AG09319 (cell line): ENCODE measurements around the gene CAB39L.

Source experiments
- DNase-seq: peaks from one replicate; pipeline ENCODE4 v3.0.0-alpha.2; 2010; ENCODE audit warnings: low read depth; ENCODE audit errors: extremely low read depth
- CTCF ChIP-seq: IDR thresholded peaks from 2 replicates; pipeline ENCODE4 v1.5.1; 2011; ENCODE audit warnings: low read depth, mild to moderate bottlenecking, inconsistent platforms, low read length, moderate library complexity

The CAB39L gene

GRCh38 chr13:49314344-49314882 is 129.5 kb downstream of the CAB39L start:
- TF ChIP-seq CTCF = no peak
- no peak for DNase-seq

DNA sequence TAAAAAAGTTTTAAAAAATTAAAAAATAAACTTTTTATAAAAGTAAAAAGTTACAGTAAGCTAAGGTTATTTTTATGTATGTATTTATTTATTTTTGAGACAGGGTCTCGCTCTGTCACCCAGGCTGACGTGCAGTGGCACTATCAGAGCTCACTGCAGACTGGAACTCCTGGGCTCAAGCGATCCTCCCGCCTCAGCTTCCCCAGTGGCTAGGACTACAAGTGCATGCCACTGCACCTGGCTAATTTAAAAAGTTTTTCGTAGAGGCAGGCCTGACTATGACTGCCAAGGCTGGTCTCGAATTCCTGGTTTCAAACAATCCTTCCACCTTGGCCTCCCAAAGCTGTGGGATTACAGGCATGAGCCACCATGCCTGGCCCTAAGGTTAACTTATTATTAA is 132.0 kb downstream of the CAB39L start:
- no peak for TF ChIP-seq CTCF
- DNase-seq = no peak

- no peak for DNase-seq
- TF ChIP-seq CTCF = no peak
Observed at GRCh38 chr13:49310251-49310650, 133.6 kb downstream of the CAB39L start.

- TF ChIP-seq CTCF = no peak
- DNase-seq = no peak
Observed at GRCh38 chr13:49308921-49309408, 134.9 kb downstream of the CAB39L start.

GRCh38 chr13:49308097-49308875 is 135.6 kb downstream of the CAB39L start:
- TF ChIP-seq CTCF = no peak
- DNase-seq = peak; percentile 14

DNA sequence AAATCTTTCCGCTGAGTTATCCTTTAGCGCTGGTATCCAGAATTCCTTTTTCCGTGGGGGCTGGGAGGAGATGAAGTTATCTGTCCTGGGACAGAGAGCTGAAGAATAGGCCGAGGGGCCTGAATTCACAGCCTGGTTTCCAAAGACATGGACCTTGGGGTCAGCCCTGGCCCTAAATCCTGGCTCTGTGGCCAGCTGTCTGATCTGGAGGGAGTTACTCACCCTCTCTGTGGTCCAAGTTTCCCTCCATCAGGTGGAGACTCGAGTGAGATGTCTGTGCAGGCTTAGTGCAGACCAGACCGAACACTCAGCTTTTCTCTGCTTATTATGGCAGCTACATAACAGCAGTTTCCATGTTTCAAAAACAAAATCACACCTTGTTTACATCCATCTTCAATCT is 136.5 kb downstream of the CAB39L start:
- no peak for DNase-seq

More for the DNA sequence above, 136.5 kb downstream of the CAB39L start:
- no peak for TF ChIP-seq CTCF
